ENCODE measurements around the gene BIRC5.
"Not testable (repeated sequence)": the region's sequence is repeated elsewhere in the genome, so short reads cannot be mapped to it uniquely, and the experiment has no call there.

The BIRC5 gene

GRCh38 chr17:78252701-78253635, 38.9 kb downstream of the BIRC5 start:
- intact Hi-C loops (cut with DNase I; ENCODE audit: low total_unique reads): loop anchor here (10.0 kb wide), 1 partner anchor 172 kb away; no protein-coding TSS in a partner anchor
- no peak overlapping the region for H3K27ac ChIP-seq
- H3K9me3 ChIP-seq: no peaks in the 10 kb centered on the region
- no peak for DNase-seq
- H3K27me3 ChIP-seq: peaks cover 0 to 29% of the 10 kb centered on the region in 2 donors
- TF ChIP-seq CTCF (IDR thresholded peaks at IDR 0.05): no peak
- no peak overlapping the region for H3K4me3 ChIP-seq
- H3K36me3 ChIP-seq: no peaks in the 10 kb centered on the region
- peaks cover 0 to 15% (median 7%) of the 10 kb centered on the region in 4 donors for H3K4me1 ChIP-seq

DNA sequence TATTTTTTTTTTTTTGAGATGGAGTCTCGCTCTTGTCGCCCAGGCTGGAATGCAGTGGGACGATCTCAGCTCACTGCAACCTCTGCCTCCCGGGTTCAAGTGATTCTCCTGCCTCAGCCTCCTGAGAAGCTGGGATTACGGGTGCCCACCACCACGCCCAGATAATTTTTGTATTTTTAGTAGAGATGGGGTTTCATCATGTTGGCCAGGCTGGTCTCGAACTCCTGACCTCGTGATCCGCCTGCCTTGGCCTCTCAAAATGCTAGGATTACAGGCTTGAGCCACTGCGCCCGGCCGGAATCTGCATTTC, 39.5 kb downstream of the BIRC5 start:
- not testable (repeated sequence) for DNase-seq, H3K36me3 ChIP-seq

DNA sequence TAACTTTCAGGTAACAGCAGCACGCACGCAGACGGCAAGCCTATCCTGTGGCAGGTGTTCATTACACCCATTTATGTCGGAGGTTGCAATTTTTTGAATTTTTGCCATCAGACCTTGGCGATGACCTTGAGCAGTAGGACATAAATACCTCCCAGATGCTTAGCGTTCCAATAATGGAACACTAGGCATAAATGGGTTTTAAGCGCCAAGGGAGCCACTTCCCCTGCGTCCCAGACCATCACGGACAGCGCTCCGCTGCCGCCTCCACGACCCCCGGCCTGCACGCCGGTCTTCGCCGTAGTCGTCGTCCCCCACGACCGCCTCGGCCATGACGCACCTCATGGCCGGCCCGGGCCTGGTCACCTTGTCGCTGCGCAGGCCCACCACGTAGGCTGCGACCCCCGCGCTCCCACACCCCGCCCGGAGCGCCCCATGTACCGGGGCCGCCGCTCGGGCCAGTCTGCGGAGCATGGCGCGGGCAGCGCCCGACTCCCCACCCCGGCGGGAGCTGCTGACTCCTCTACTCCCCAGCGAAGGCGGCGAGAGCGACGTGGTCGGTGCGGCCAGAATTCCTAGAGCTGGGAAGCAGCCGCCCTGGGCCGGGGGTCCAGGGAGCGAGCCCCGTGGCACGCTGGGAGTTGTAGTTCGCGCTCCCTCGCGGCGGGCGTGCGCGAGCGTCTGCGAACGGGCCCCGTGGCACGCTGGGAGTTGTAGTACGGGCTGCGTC, 40.1 kb downstream of the BIRC5 start:
- H3K4me1 ChIP-seq: peaks cover 0 to 15% (median 7%) of the 10 kb centered on the region in 4 donors
- intact Hi-C loops (cut with DNase I; ENCODE audit: low total_unique reads): loop anchor here (10.0 kb wide), 1 partner anchor 171 kb away; no protein-coding TSS in a partner anchor

More for the DNA sequence above, 39.5 kb downstream of the BIRC5 start:
- Histone ChIP-seq H3K4me1 (peaks cover 0 to 15% (median 7%) of the 10 kb centered on the region in 4 donors), H3K4me3 (peak overlapping the region; percentile 68 to 77), H3K27me3 (peaks cover 0 to 35% of the 10 kb centered on the region in 2 donors)
- not testable (repeated sequence) for H3K9me3 ChIP-seq, H3K27ac ChIP-seq
- intact Hi-C loops (cut with DNase I; ENCODE audit: low total_unique reads): loop anchor here (10.0 kb wide), 1 partner anchor 171 kb away; no protein-coding TSS in a partner anchor

DNA sequence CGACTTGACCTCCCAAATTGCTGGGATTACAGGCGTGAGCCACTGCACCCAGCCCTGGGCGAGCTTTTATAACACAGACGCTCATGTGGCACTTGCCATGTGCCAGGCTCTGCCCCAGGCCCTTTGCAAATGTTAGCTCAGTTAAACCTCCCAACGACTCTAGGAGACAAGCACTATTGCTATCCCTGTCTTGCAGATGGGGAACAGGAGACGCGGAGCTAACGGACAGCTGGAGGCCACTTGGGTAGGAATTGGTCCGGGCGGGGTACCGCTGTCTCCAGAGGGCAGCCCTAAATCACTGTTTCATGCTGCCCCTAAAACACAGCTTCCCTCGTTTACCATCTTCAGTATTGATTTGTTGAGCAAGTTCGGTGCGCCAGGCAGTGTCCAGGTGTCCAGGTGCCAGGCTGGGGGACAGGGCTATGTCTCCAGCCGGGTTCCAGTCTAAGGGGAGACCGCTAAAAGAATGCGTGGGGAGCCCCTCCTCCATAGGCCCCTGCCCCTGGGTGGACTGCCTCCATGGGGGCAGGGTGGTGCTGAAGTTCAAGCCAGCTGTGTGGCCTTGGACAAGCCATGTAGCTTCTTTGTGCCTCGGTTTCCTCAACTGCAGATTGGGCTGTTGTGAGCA, 41.1 kb downstream of the BIRC5 start:
- H3K4me3 ChIP-seq: no peak overlapping the region
- intact Hi-C loops (cut with DNase I; ENCODE audit: low total_unique reads): loop anchor here (10.0 kb wide), 1 partner anchor 170 kb away; no protein-coding TSS in a partner anchor
- H3K27me3 ChIP-seq: peaks cover 0 to 29% of the 10 kb centered on the region in 2 donors
- TF ChIP-seq CTCF (IDR thresholded peaks at IDR 0.05): no peak
- peaks cover 0 to 15% (median 7%) of the 10 kb centered on the region in 4 donors for H3K4me1 ChIP-seq
- no peak for DNase-seq
- H3K36me3 ChIP-seq: no peaks in the 10 kb centered on the region
- H3K9me3 ChIP-seq: no peaks in the 10 kb centered on the region
- no peak overlapping the region for H3K27ac ChIP-seq

More for the DNA sequence above, 40.1 kb downstream of the BIRC5 start:
- H3K27ac ChIP-seq: peak overlapping the region; percentile 61 to 79
- no peaks in the 10 kb centered on the region for H3K36me3 ChIP-seq
- peaks cover 0 to 38% of the 10 kb centered on the region in 2 donors for H3K27me3 ChIP-seq
- no peak for TF ChIP-seq CTCF (IDR thresholded peaks at IDR 0.05)
- no peaks in the 10 kb centered on the region for H3K9me3 ChIP-seq
- peak; percentile 79 to 86 for DNase-seq
- H3K4me3 ChIP-seq: peak overlapping the region; percentile 68 to 77

DNA sequence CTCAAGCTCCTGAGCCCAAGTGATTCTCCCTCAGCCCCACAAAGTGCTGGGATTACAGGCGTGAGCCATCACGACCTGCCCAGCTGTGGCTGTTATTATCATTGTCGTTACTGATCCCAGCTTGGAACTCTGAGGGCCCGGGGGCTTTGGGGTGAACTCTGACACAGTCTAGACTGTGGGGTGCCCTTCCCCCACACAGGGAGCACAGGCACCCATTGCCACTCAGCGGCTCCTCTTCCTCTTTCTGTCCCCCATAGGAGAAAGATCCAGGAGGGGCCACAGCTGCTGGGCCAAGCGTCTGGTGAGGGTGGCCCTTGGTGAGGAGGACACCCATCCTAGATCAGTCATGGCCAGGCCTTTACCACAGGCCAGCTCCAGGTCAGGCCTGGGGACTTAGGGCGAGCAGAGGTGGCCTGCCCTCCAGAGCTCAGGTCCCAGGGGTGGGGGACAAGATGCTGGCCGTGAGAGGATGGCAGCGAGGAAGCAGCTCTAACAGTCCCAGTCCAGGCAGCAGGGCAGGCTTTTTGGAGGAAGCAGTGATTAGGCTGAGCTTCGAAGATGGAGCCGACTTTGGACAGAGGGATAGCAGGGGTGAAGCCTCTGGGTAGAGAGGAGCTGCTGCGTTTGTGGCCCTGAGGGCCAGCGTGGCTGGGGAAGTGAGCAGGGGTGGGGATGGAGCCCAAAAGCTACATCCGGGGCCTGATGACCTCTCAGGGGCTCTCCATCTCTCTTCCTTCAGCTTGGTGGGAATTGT, 42.1 kb downstream of the BIRC5 start:
- DNase-seq: no peak
- peaks cover 0 to 9% (median 4%) of the 10 kb centered on the region in 4 donors for H3K4me1 ChIP-seq
- H3K27ac ChIP-seq: no peak overlapping the region
- TF ChIP-seq CTCF (IDR thresholded peaks at IDR 0.05): no peak
- H3K9me3 ChIP-seq: no peaks in the 10 kb centered on the region
- H3K27me3 ChIP-seq: peaks cover 0 to 23% of the 10 kb centered on the region in 2 donors
- intact Hi-C loops (cut with DNase I; ENCODE audit: low total_unique reads): loop anchor here (10.0 kb wide), 1 partner anchor 169 kb away; no protein-coding TSS in a partner anchor
- H3K36me3 ChIP-seq: no peaks in the 10 kb centered on the region
- no peak overlapping the region for H3K4me3 ChIP-seq
